Neural cell (in vitro differentiated cells): ENCODE results near the gene E4F1. TPM values are rescaled to one million over a fixed set of nuclear protein-coding genes. Genes with fewer than 3 reads are reported as not detected.

Experiments used
- H2AFZ ChIP-seq: fragments of 200-600, 300-800 bp; sonication (generic), shearing (Covaris generic); 2 replicates; pipeline ENCODE4 v1.6.0; 2014; ENCODE audit warnings: low read depth, mild to moderate bottlenecking, antibody characterized with exemption, low read length, moderate library complexity
- H3F3A ChIP-seq: fragments of 200-600 bp; shearing (Covaris generic); 2 replicates; pipeline ENCODE4 v1.6.1; 2016; ENCODE audit warnings: mild to moderate bottlenecking, moderate library complexity, mixed read lengths, antibody characterized with exemption, low read length; ENCODE audit not compliant: insufficient read depth, poor library complexity, severe bottlenecking
- H3K27ac ChIP-seq: fragments of 200-600, 300-800 bp; sonication (generic), shearing (Covaris generic); 2 replicates; pipeline ENCODE4 v1.5.1; 2014; ENCODE audit warnings: mild to moderate bottlenecking, low read length, moderate library complexity
- H3K27me3 ChIP-seq: fragments of 300-800, 200-600 bp; sonication (generic), shearing (Covaris generic); 2 replicates; pipeline ENCODE4 v1.6.0; 2014; ENCODE audit warnings: mild to moderate bottlenecking, low read depth, low read length, moderate library complexity; ENCODE audit not compliant: insufficient read depth
- H3K36me3 ChIP-seq: fragments of 300-800, 200-600 bp; sonication (generic), shearing (Covaris generic); 2 replicates; pipeline ENCODE4 v1.5.1; 2014; ENCODE audit warnings: mild to moderate bottlenecking, antibody characterized with exemption, low read length, moderate library complexity; ENCODE audit not compliant: insufficient read depth
- H3K4me2 ChIP-seq: fragments of 300-800, 200-600 bp; sonication (generic), shearing (Covaris generic); 2 replicates; pipeline ENCODE4 v1.6.0; 2014; ENCODE audit warnings: mild to moderate bottlenecking, low read length
- H3K4me3 ChIP-seq: fragments of 300-800, 200-600 bp; sonication (generic), shearing (Covaris generic); 2 replicates; pipeline ENCODE4 v1.5.1; 2014; ENCODE audit warnings: mild to moderate bottlenecking, low read length, moderate library complexity
- H3K79me2 ChIP-seq: fragments of 200-600 bp; shearing (Covaris generic); replicated peaks from 2 replicates; pipeline ENCODE4 v1.6.0; 2014; ENCODE audit warnings: mild to moderate bottlenecking, low read length, moderate library complexity; ENCODE audit not compliant: insufficient read depth
- H3K9ac ChIP-seq: fragments of 300-800, 200-600 bp; sonication (generic), shearing (Covaris generic); 2 replicates; pipeline ENCODE4 v1.6.1; 2016; ENCODE audit warnings: mild to moderate bottlenecking, low read length, mixed read lengths
- H3K9me2 ChIP-seq: fragments of 200-600 bp; shearing (Covaris generic); 2 replicates; pipeline ENCODE4 v1.6.1; 2016; ENCODE audit warnings: mild to moderate bottlenecking, low read length, mixed read lengths; ENCODE audit not compliant: insufficient read depth
- H3K9me3 ChIP-seq: fragments of 200-600, 300-800 bp; sonication (generic), shearing (Covaris generic); 2 replicates; pipeline ENCODE4 v1.6.1; 2016; ENCODE audit warnings: mild to moderate bottlenecking, mixed run types, low read length, moderate library complexity, mixed read lengths
- H4K20me1 ChIP-seq: fragments of 200-600 bp; shearing (Covaris generic); 2 replicates; pipeline ENCODE4 v1.6.1; 2016; ENCODE audit warnings: mild to moderate bottlenecking, mixed run types; ENCODE audit not compliant: insufficient read depth
- EP300 ChIP-seq: fragments of 450-650 bp; conservative IDR thresholded peaks from 2 replicates; pipeline ENCODE4 v1.6.1; 2014; ENCODE audit warnings: antibody characterized with exemption, mild to moderate bottlenecking, moderate library complexity; ENCODE audit not compliant: poor library complexity, severe bottlenecking
- EZH2 ChIP-seq: fragments of 200-600, 300-800 bp; shearing (Covaris generic), sonication (generic); IDR thresholded peaks from 2 replicates; pipeline ENCODE4 v1.6.1; 2014; ENCODE audit warnings: antibody characterized with exemption, low read length, borderline replicate concordance, mild to moderate bottlenecking; ENCODE audit not compliant: insufficient read depth, poor library complexity, severe bottlenecking
- MXI1 ChIP-seq: fragments of 450-650 bp; conservative IDR thresholded peaks from 2 replicates; pipeline ENCODE4 v1.6.1; 2014; ENCODE audit warnings: antibody characterized with exemption, mild to moderate bottlenecking; ENCODE audit not compliant: poor library complexity, severe bottlenecking
- POLR2AphosphoS5 ChIP-seq: IDR thresholded peaks from 2 replicates; pipeline ENCODE4 v1.6.1; 2012
- RAD21 ChIP-seq: fragments of 450-650 bp; conservative IDR thresholded peaks from 2 replicates; pipeline ENCODE4 v1.6.1; 2014; ENCODE audit warnings: antibody characterized with exemption, mild to moderate bottlenecking, moderate library complexity
- SMC3 ChIP-seq: fragments of 450-650 bp; conservative IDR thresholded peaks from 2 replicates; pipeline ENCODE4 v1.6.1; 2014; ENCODE audit warnings: antibody characterized with exemption, mild to moderate bottlenecking, moderate library complexity; ENCODE audit not compliant: poor library complexity
- TAF1 ChIP-seq: IDR thresholded peaks from 2 replicates; pipeline ENCODE4 v1.6.1; 2012; ENCODE audit warnings: low read depth
- polyA plus RNA-seq: library from polyadenylated mRNA; depleted of rRNA; stranded (reverse); fragments of >200 nt; gene quantifications from 2 replicates; pipeline ENCODE4 v1.2.3, GENCODE V29; 2014
- TF ChIP-seq, protein P1 (sequence below): IDR thresholded peaks from 2 replicates; pipeline ENCODE4 v1.6.1; 2012; ENCODE audit warnings: borderline replicate concordance
- TF ChIP-seq, protein P2 (sequence below): fragments of 450-650 bp; IDR thresholded peaks from 2 replicates; pipeline ENCODE4 v1.5.1; 2014; ENCODE audit warnings: antibody characterized with exemption, mild to moderate bottlenecking, moderate library complexity; ENCODE audit not compliant: poor library complexity, severe bottlenecking

The E4F1 gene
- polyA plus RNA-seq, 1 donor from 2014 or later = 64.9 TPM

DNA sequence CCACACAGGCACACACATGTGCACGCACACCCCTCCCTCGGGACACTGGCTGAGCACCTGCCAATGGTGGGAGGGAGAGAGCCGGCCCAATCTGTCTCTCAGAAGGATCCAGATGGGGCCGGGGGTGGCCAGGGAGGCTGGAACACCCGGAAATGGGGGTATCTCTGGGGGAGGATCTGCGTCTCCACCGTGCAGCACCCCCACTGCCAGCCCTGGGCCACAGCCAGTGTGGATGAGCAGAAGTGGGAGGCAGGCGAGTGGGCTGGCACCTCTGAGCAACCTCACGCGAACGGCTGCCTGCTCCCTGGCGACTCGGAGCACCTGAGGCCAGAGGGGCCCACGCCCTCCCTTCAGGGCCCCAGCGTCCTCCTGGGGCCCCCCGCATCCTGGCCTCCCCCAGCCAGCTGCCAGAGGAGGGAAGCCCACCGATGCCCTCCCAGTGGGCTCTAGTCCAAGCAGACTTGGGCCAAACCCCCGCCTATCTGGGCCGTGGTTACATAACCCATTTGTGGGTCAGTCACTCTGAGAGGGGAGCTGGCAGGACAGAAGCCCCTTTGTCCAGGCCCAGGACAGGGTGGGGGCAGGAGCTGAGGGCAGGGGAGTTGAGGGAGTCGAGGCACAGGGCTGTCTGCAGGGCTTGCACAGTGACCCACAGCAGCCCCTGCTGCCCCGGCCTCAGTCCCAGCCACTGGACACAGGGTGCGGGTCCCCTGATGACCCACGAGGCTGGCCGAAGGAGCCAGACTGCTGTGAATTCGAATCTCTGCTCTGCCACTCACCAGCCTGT lies 32.5 kb upstream of the E4F1 start:
- Histone ChIP-seq H2AFZ (no peak overlapping the region), H3K9ac (no peak overlapping the region)

DNA sequence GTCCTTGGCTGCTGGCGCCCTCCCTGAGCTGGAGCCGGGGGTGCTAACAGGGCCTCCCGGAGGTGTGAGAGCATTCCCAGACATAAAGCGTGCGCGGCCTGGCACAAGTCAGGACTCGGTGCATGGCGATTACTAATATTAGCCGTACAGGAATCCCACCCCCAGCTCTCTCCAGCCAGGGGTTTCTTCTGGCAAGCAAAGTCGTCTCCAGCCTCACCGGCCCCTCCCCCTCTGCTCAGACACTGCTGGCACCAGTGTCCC lies 32.0 kb upstream of the E4F1 start:
- H3K36me3 ChIP-seq = no peaks in the 10 kb centered on the region
- no peak overlapping the region for H2AFZ ChIP-seq
- H3K9ac ChIP-seq = no peak overlapping the region
- H3K27me3 ChIP-seq = no peaks in the 10 kb centered on the region
- H3K4me3 ChIP-seq = no peak overlapping the region
- no peaks in the 10 kb centered on the region for H4K20me1 ChIP-seq
- no peak for TF ChIP-seq POLR2AphosphoS5
- TF ChIP-seq EZH2 = no peak
- TF ChIP-seq, protein P1, sequence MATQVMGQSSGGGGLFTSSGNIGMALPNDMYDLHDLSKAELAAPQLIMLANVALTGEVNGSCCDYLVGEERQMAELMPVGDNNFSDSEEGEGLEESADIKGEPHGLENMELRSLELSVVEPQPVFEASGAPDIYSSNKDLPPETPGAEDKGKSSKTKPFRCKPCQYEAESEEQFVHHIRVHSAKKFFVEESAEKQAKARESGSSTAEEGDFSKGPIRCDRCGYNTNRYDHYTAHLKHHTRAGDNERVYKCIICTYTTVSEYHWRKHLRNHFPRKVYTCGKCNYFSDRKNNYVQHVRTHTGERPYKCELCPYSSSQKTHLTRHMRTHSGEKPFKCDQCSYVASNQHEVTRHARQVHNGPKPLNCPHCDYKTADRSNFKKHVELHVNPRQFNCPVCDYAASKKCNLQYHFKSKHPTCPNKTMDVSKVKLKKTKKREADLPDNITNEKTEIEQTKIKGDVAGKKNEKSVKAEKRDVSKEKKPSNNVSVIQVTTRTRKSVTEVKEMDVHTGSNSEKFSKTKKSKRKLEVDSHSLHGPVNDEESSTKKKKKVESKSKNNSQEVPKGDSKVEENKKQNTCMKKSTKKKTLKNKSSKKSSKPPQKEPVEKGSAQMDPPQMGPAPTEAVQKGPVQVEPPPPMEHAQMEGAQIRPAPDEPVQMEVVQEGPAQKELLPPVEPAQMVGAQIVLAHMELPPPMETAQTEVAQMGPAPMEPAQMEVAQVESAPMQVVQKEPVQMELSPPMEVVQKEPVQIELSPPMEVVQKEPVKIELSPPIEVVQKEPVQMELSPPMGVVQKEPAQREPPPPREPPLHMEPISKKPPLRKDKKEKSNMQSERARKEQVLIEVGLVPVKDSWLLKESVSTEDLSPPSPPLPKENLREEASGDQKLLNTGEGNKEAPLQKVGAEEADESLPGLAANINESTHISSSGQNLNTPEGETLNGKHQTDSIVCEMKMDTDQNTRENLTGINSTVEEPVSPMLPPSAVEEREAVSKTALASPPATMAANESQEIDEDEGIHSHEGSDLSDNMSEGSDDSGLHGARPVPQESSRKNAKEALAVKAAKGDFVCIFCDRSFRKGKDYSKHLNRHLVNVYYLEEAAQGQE = no peak
- TF ChIP-seq, protein P2, sequence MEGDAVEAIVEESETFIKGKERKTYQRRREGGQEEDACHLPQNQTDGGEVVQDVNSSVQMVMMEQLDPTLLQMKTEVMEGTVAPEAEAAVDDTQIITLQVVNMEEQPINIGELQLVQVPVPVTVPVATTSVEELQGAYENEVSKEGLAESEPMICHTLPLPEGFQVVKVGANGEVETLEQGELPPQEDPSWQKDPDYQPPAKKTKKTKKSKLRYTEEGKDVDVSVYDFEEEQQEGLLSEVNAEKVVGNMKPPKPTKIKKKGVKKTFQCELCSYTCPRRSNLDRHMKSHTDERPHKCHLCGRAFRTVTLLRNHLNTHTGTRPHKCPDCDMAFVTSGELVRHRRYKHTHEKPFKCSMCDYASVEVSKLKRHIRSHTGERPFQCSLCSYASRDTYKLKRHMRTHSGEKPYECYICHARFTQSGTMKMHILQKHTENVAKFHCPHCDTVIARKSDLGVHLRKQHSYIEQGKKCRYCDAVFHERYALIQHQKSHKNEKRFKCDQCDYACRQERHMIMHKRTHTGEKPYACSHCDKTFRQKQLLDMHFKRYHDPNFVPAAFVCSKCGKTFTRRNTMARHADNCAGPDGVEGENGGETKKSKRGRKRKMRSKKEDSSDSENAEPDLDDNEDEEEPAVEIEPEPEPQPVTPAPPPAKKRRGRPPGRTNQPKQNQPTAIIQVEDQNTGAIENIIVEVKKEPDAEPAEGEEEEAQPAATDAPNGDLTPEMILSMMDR = no peak
- TF ChIP-seq RAD21 = no peak
- no peak for TF ChIP-seq MXI1
- no peak for TF ChIP-seq EP300
- no peak for TF ChIP-seq TAF1
- TF ChIP-seq SMC3 = no peak
- H3K27ac ChIP-seq = no peak overlapping the region
- no peaks in the 10 kb centered on the region for H3K9me3 ChIP-seq
- H3K9me2 ChIP-seq = no peaks in the 10 kb centered on the region
- no peaks in the 10 kb centered on the region for H3F3A ChIP-seq
- H3K79me2 ChIP-seq = peaks cover 2% of the 10 kb centered on the region
- H3K4me2 ChIP-seq = no peak overlapping the region

More for the DNA sequence above, 32.5 kb upstream of the E4F1 start:
- TF ChIP-seq EZH2 = no peak
- TF ChIP-seq, protein P2 = no peak
- TF ChIP-seq RAD21 = no peak
- TF ChIP-seq, protein P1 = no peak
- no peak for TF ChIP-seq SMC3
- no peak for TF ChIP-seq MXI1
- TF ChIP-seq EP300 = no peak
- Histone ChIP-seq H4K20me1 (no peaks in the 10 kb centered on the region), H3K36me3 (no peaks in the 10 kb centered on the region), H3K9me2 (no peaks in the 10 kb centered on the region), H3K27me3 (no peaks in the 10 kb centered on the region), H3F3A (no peaks in the 10 kb centered on the region), H3K79me2 (peaks cover 2% of the 10 kb centered on the region), H3K9me3 (no peaks in the 10 kb centered on the region), H3K4me2 (no peak overlapping the region), H3K4me3 (no peak overlapping the region), H3K27ac (no peak overlapping the region)
